HFFc6 (cell line): ENCODE data around the gene SLCO3A1. TPM values are rescaled to one million over a fixed set of nuclear protein-coding genes. Genes with fewer than 3 reads are reported as not detected.

ENCODE experiments used
- DNase-seq: peaks from one replicate; pipeline ENCODE4 v3.0.0-alpha.2; 2018
- H3K27ac Mint-ChIP-seq: 2 replicates; pipeline ENCODE4 v1.8.0; 2020; ENCODE audit warnings: mild to moderate bottlenecking, mixed read lengths
- H3K27me3 Mint-ChIP-seq: 2 replicates; pipeline ENCODE4 v1.8.0; 2021; ENCODE audit warnings: mild to moderate bottlenecking, moderate library complexity, mixed read lengths; ENCODE audit not compliant: insufficient read depth
- H3K36me3 Mint-ChIP-seq: 2 replicates; pipeline ENCODE4 v1.8.0; 2021; ENCODE audit warnings: low read depth, mixed read lengths
- H3K4me1 Mint-ChIP-seq: 2 replicates; pipeline ENCODE4 v1.8.0; 2020; ENCODE audit warnings: low read depth, mixed read lengths
- H3K4me3 Mint-ChIP-seq: 2 replicates; pipeline ENCODE4 v1.8.0; 2020; ENCODE audit warnings: mild to moderate bottlenecking, moderate library complexity, mixed read lengths
- H3K9me3 Mint-ChIP-seq: 2 replicates; pipeline ENCODE4 v1.8.0; 2020; ENCODE audit warnings: mild to moderate bottlenecking, mixed read lengths
- total RNA-seq, 6 experiments: library from RNA; stranded (reverse); fragmentation: NEBNext Ultra II Directional; extraction: Animal tissue kit (Norgen Biotek cat#: 25700); gene quantifications; 2 replicates in 1 of 6; 3 replicates in 5 of 6; pipeline ENCODE4 v1.2.3, GENCODE V29; 2021
- TF ChIP-seq, protein P1 (sequence below): fragments of 200-600 bp; sonication (generic); IDR thresholded peaks from 2 replicates; pipeline ENCODE4 v1.5.0; 2021; ENCODE audit warnings: antibody characterized with exemption, mild to moderate bottlenecking

SLCO3A1 gene
- total RNA-seq, 6 experiments from 2014 or later = 5.7 to 19.4 (median 14.4) TPM

DNA sequence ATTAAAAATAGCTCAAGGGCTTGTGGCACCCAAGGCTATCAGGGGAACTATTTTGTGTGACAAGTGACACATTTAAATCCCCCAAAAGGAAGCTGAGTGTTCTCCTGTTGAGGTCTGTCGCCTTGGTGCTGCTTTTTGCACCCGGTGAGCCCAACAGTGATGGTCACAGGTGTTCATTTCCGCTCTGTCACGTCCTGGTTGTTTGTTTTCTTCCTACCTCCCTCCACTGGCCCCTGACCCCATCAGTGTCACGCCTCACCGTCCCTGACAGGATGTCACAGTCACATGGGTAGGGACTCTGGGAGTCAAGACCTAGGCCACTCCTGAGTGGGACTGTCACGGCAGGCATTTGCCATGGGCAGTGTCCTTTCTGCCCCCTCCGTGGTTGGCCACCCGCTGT is 11.2 kb downstream of the SLCO3A1 start:
- no peaks in the 10 kb centered on the region for H3K27me3 Mint-ChIP-seq
- H3K27ac Mint-ChIP-seq = peak overlapping the region; percentile 85; the same call in 1 of the 2 replicates
- peaks cover 53% of the 10 kb centered on the region for H3K4me1 Mint-ChIP-seq
- DNase-seq = no peak
- no peaks in the 10 kb centered on the region; the same call in 1 of the 2 replicates for H3K9me3 Mint-ChIP-seq
- TF ChIP-seq, protein P1, sequence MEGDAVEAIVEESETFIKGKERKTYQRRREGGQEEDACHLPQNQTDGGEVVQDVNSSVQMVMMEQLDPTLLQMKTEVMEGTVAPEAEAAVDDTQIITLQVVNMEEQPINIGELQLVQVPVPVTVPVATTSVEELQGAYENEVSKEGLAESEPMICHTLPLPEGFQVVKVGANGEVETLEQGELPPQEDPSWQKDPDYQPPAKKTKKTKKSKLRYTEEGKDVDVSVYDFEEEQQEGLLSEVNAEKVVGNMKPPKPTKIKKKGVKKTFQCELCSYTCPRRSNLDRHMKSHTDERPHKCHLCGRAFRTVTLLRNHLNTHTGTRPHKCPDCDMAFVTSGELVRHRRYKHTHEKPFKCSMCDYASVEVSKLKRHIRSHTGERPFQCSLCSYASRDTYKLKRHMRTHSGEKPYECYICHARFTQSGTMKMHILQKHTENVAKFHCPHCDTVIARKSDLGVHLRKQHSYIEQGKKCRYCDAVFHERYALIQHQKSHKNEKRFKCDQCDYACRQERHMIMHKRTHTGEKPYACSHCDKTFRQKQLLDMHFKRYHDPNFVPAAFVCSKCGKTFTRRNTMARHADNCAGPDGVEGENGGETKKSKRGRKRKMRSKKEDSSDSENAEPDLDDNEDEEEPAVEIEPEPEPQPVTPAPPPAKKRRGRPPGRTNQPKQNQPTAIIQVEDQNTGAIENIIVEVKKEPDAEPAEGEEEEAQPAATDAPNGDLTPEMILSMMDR = no peak
- H3K36me3 Mint-ChIP-seq = no peaks in the 10 kb centered on the region
- no peak overlapping the region for H3K4me3 Mint-ChIP-seq

DNA sequence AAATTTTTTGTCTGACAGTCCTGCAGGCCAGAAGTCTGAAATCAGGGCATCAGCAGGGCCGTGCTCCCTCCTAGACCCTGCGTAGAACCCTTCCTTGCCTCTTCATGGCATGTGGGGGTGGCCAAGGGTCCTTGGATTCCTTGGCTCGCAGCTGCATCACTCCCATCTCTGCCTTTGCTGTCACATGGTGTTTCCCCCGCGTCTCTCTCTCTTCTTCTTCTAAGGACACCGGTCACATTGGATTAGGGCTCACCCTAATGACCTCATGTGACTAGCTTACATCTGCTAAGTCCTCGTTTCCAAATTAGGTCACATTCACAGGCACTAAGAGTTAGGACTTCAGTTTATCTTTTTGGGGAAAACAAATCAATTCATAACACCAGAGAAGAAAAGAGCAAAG is 12.0 kb downstream of the SLCO3A1 start:
- peak overlapping the region; percentile 85 for H3K27ac Mint-ChIP-seq
- H3K4me1 Mint-ChIP-seq = peaks cover 47% of the 10 kb centered on the region
- no peaks in the 10 kb centered on the region; the same call in 1 of the 2 replicates for H3K9me3 Mint-ChIP-seq
- TF ChIP-seq, protein P1 = no peak
- DNase-seq = no peak
- H3K4me3 Mint-ChIP-seq = peak overlapping the region; percentile 14
- H3K27me3 Mint-ChIP-seq = no peaks in the 10 kb centered on the region
- no peaks in the 10 kb centered on the region for H3K36me3 Mint-ChIP-seq

DNA sequence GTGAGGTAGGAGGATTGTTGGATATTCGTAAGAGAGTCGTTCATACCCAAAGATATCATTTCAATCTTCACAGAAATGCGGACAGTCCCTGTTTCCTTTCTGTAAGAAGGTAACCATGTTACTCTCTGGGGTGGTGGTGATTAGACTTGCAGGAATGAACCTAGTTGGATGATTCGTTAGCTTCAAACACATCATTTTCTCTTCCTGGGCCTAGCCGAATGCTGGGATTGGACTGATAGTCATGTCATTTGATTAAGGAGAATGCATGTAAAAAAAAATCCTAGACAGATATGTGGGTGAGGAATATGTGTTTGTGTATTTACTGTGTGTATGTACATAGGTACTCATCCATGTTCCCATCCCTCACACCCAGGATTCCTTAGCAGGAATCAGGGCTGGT is 12.4 kb downstream of the SLCO3A1 start:
- Mint-ChIP-seq H3K4me3 (peak overlapping the region; percentile 14), H3K27ac (peak overlapping the region; percentile 85), H3K27me3 (no peaks in the 10 kb centered on the region), H3K9me3 (no peaks in the 10 kb centered on the region; the same call in 1 of the 2 replicates), H3K4me1 (peaks cover 47% of the 10 kb centered on the region), H3K36me3 (no peaks in the 10 kb centered on the region)
- TF ChIP-seq, protein P1 = no peak
- no peak for DNase-seq

DNA sequence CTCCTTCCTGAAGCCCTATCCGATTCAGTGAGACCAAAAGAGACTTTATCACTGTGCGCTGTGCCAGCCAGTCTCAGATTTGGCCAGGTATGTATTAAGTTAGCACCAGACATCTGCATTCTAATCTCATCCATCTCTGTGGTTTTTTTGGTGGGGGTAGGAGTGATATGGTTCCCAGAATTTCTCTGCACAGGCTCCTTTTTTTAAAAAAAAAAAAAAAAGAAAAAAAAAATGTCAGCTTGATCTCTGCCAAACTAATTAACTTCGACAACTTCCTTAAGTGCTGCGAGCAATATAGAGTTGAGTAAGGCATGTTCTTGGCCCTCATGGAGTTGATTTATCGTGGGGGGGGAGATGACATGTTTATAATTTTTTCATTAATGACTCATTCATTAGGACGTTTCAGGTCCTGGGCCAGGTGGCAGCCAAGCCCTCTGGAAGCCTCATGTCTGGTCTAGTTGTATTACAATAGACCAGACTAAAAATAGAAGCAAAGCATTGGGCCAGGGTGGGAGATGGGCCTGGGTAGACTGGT is 12.9 kb downstream of the SLCO3A1 start:
- H3K4me1 Mint-ChIP-seq = peaks cover 47% of the 10 kb centered on the region
- no peak for DNase-seq
- no peaks in the 10 kb centered on the region; the same call in 1 of the 2 replicates for H3K9me3 Mint-ChIP-seq
- peak overlapping the region; percentile 85 for H3K27ac Mint-ChIP-seq
- peak overlapping the region; percentile 73 for H3K4me3 Mint-ChIP-seq
- TF ChIP-seq, protein P1 = no peak
- no peaks in the 10 kb centered on the region for H3K36me3 Mint-ChIP-seq
- no peaks in the 10 kb centered on the region for H3K27me3 Mint-ChIP-seq

DNA sequence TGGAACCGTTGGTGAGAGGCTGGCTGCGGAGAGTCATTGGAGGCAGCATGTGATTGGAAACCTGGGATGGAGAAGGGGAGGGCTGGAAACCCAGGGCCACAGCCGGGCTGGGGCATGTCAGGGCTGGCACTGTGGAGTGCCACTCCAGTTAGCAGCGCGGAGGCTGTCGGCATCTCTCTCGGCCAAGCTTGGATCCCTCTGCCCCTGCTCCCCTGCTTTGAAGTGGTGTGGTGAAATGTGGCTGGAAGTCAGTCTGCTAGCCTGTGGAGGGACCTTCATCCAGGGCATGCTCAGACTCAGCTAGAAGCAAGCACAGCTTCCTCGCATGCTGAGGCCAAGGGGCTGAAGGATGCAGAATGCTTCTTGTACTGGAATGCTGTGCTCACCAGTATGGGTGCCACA is 13.5 kb downstream of the SLCO3A1 start:
- no peak for DNase-seq
- H3K4me1 Mint-ChIP-seq = peaks cover 47% of the 10 kb centered on the region
- peak overlapping the region; percentile 85 for H3K27ac Mint-ChIP-seq
- H3K4me3 Mint-ChIP-seq = peak overlapping the region; percentile 73
- no peaks in the 10 kb centered on the region for H3K36me3 Mint-ChIP-seq
- H3K9me3 Mint-ChIP-seq = no peaks in the 10 kb centered on the region; the same call in 1 of the 2 replicates
- no peaks in the 10 kb centered on the region for H3K27me3 Mint-ChIP-seq
- TF ChIP-seq, protein P1 = no peak
